ENCODE results near the gene RAD54L2. TPM values are rescaled to one million over a fixed set of nuclear protein-coding genes. Genes with fewer than 3 reads are reported as not detected.
"Not testable (repeated sequence)": the region's sequence is repeated elsewhere in the genome, so short reads cannot be mapped to it uniquely, and the experiment has no call there.

The RAD54L2 gene, protein sequence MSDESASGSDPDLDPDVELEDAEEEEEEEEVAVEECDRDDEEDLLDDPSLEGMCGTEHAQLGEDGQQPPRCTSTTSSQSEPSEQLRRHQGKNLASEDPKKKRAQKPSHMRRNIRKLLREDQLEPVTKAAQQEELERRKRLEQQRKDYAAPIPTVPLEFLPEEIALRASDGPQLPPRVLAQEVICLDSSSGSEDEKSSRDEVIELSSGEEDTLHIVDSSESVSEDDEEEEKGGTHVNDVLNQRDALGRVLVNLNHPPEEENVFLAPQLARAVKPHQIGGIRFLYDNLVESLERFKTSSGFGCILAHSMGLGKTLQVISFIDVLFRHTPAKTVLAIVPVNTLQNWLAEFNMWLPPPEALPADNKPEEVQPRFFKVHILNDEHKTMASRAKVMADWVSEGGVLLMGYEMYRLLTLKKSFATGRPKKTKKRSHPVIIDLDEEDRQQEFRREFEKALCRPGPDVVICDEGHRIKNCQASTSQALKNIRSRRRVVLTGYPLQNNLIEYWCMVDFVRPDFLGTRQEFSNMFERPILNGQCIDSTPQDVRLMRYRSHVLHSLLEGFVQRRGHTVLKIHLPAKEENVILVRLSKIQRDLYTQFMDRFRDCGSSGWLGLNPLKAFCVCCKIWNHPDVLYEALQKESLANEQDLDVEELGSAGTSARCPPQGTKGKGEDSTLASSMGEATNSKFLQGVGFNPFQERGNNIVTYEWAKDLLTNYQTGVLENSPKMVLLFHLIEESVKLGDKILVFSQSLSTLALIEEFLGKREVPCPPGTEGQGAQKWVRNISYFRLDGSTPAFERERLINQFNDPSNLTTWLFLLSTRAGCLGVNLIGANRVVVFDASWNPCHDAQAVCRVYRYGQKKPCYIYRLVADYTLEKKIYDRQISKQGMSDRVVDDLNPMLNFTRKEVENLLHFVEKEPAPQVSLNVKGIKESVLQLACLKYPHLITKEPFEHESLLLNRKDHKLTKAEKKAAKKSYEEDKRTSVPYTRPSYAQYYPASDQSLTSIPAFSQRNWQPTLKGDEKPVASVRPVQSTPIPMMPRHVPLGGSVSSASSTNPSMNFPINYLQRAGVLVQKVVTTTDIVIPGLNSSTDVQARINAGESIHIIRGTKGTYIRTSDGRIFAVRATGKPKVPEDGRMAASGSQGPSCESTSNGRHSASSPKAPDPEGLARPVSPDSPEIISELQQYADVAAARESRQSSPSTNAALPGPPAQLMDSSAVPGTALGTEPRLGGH (N-terminal part only)
- 10 to 100 TPM; 10.1 to 22.4 (median 15.0) TPM for polyA plus RNA-seq

DNA sequence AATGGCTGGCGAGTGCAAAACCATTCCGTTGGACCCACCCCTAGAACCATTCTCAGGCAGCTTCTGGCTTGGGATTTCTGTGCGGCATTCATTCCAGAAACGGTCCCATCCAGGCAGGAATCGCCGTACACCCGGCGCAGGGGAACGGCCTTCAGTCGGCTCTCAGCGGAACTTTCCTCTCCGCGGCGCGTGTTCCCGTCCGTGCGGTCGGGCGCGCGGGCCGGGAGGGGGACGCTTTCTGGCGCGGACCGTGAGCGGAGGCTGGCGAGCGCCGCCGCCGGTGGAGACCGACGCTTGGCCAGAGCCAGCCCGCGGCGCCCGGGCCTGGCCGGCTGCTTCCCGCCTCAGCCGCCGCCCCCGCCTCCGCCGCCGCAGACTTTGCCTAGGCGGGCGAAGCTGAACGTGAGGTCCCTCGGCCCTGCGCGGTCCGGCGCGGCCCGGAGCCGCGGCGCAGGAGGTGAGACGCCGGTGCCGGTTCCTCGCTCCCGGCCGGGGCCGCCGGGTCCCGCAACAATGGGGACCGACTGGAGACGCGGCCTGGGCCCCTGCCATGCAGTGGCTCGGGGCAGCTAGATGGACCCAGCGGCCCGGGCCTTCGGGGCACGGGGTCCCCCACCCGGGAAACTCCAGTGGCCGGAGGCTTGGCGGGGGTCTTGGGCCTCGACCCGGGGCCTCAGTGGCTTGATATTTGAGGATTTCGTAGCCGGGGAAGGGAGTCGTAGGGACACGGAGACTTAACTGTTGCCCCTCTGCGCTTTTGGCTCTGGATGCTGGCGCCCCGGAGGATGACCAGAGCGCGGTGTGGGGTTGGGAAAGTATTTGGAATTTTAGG lies at the start of gene RAD54L2:
Gene RAD54L2, plus strand, starts transcription at position 261 of the 832 bp plus-strand sequence. CDS start 51,702 bp downstream, outside the sequence.
- Mint-ChIP-seq H3K4me1 (peaks cover 38 to 54% of the 10 kb centered on the region in 2 donors), H3K27ac (peak within 1 kb of the TSS; percentile 88 to 97 (median 94)), H3K4me3 (peak within 1 kb of the TSS; percentile 91 to 95 (median 92)), H3K9me3 (no peaks in the 10 kb centered on the region), H3K36me3 (no peaks in the 10 kb centered on the region), H3K27me3 (ENCODE audit: low read depth in 3 of 3) (peaks cover 2 to 16% (median 6%) of the 10 kb centered on the region in 3 donors)
- DNase-seq, result peak; percentile 70 to 79 (median 75)

GRCh38 chr3:51498876-51499738 lies 39.4 kb upstream of the RAD54L2 start:
- no peaks in the 10 kb centered on the region for H3K36me3 Mint-ChIP-seq
- H3K4me3 Mint-ChIP-seq, result peak overlapping the region; percentile 88 to 99 (median 97)
- no peaks in the 10 kb centered on the region for H3K9me3 Mint-ChIP-seq
- peaks cover 25 to 26% of the 10 kb centered on the region in 2 donors for H3K4me1 Mint-ChIP-seq
- peaks cover 10 to 16% (median 16%) of the 10 kb centered on the region in 3 donors for H3K27me3 Mint-ChIP-seq (ENCODE audit: low read depth in 3 of 3)
- peak overlapping the region; percentile 94 to 99 (median 97) for H3K27ac Mint-ChIP-seq
- DNase-seq, result peak; percentile 68 to 70 (median 68)

GRCh38 chr3:51500632-51501131 lies 37.8 kb upstream of the RAD54L2 start:
- Mint-ChIP-seq H3K27ac (peak overlapping the region; percentile 69 to 99 (median 89)), H3K9me3 (no peaks in the 10 kb centered on the region), H3K27me3 (ENCODE audit: low read depth in 3 of 3) (peaks cover 10 to 16% (median 16%) of the 10 kb centered on the region in 3 donors), H3K4me3 (peak overlapping the region; percentile 64 to 90 (median 88)), H3K4me1 (peaks cover 25 to 26% of the 10 kb centered on the region in 2 donors), H3K36me3 (no peaks in the 10 kb centered on the region)
- DNase-seq, result no peak

GRCh38 chr3:51501833-51502561 lies 36.5 kb upstream of the RAD54L2 start:
- H3K4me1 Mint-ChIP-seq, result peaks cover 25 to 26% of the 10 kb centered on the region in 2 donors
- no peaks in the 10 kb centered on the region for H3K36me3 Mint-ChIP-seq
- no peaks in the 10 kb centered on the region for H3K9me3 Mint-ChIP-seq
- DNase-seq, result peak; percentile 71 to 76 (median 72)
- H3K27ac Mint-ChIP-seq, result peak overlapping the region; percentile 17 to 94 (median 86)
- peak overlapping the region in 4 of 5 donors; percentile 42 to 67 (median 54) for H3K4me3 Mint-ChIP-seq
- H3K27me3 Mint-ChIP-seq (ENCODE audit: low read depth in 3 of 3), result peaks cover 10 to 16% (median 16%) of the 10 kb centered on the region in 3 donors

DNA sequence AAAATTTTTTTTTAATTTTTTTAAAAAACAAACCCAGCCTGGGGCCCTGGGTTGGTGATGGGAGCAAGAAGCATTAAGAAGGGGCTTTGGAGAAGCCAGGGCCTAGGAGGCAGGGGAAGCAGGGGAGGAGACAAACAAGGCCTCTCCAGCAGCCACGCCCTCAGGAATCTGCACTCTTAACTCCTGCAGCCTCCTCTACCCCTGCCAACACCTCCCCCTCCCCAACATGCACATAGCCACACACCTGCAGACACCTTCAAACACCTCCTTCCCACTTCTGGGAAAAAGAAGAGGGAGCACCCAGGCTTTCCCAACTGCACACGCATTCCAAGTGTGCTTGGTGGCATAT lies 36.0 kb upstream of the RAD54L2 start:
- Mint-ChIP-seq H3K27ac (no peak overlapping the region), H3K36me3 (no peaks in the 10 kb centered on the region), H3K27me3 (ENCODE audit: low read depth in 3 of 3) (peaks cover 10 to 16% (median 16%) of the 10 kb centered on the region in 3 donors), H3K9me3 (no peaks in the 10 kb centered on the region), H3K4me3 (no peak overlapping the region), H3K4me1 (peaks cover 25 to 26% of the 10 kb centered on the region in 2 donors)
- DNase-seq, result no peak

GRCh38 chr3:51503007-51503406 lies 35.5 kb upstream of the RAD54L2 start:
- Mint-ChIP-seq H3K4me1 (peaks cover 25 to 26% of the 10 kb centered on the region in 2 donors), H3K27ac (no peak overlapping the region), H3K27me3 (ENCODE audit: low read depth in 3 of 3) (peaks cover 10 to 16% (median 16%) of the 10 kb centered on the region in 3 donors), H3K4me3 (no peak overlapping the region), H3K9me3 (no peaks in the 10 kb centered on the region), H3K36me3 (no peaks in the 10 kb centered on the region)
- no peak for DNase-seq

- Mint-ChIP-seq H3K4me3 (no peak overlapping the region), H3K27ac (no peak overlapping the region), H3K9me3 (no peaks in the 10 kb centered on the region), H3K27me3 (ENCODE audit: low read depth in 3 of 3) (peaks cover 0 to 3% (median 1%) of the 10 kb centered on the region in 3 donors), H3K36me3 (no peaks in the 10 kb centered on the region), H3K4me1 (no peaks in the 10 kb centered on the region)
- no peak for DNase-seq
Measured at GRCh38 chr3:51508255-51508654, 30.3 kb upstream of the RAD54L2 start.

DNA sequence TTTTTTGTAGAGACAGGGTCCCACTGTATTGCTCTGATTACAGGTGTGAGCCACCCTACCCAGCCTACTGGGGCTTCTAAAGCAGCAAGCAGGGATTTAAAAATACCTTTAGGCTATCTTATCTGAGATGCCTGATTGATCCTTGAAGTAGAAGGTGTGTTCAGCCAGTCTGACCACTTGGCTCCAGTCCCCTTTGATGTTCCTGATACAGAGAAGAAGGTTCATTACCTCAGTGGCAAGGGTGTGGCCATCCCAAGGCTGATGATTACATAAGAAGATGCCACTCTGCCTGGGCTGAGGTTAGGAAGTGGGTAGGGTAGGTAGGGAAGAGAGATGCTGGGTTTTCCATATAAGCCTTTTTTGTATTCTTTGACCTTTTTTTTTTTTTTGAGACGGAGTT lies 27.5 kb upstream of the RAD54L2 start:
- no peak for DNase-seq
- H3K27me3 Mint-ChIP-seq (ENCODE audit: low read depth in 3 of 3), result peaks cover 0 to 3% (median 3%) of the 10 kb centered on the region in 3 donors
- no peaks in the 10 kb centered on the region for H3K36me3 Mint-ChIP-seq
- H3K9me3 Mint-ChIP-seq, result no peaks in the 10 kb centered on the region
- no peaks in the 10 kb centered on the region for H3K4me1 Mint-ChIP-seq
- no peak overlapping the region for H3K4me3 Mint-ChIP-seq
- no peak overlapping the region for H3K27ac Mint-ChIP-seq

DNA sequence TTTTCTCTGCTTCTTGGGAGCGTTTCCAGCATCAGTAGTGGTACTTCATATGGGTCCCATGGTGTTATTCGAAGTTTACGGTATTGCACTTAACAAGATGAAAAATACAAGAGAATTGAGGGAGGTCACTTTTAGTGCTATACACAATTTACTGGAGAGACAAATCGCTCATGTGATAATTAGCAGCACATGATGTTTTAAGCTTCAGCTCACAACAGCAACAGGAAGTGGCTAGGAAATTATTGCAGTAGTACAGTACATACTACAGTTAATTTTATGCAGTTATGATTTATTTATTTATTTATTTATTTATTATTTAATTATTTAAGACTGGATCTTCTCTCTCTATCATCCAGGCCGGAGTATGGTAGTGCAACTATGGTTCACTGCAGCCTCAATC lies 24.3 kb upstream of the RAD54L2 start:
- Mint-ChIP-seq H3K4me3 (no peak overlapping the region), H3K9me3 (no peaks in the 10 kb centered on the region)

GRCh38 chr3:51519848-51520247 lies 18.7 kb upstream of the RAD54L2 start:
- H3K4me3 Mint-ChIP-seq, result no peak overlapping the region
- no peak overlapping the region for H3K27ac Mint-ChIP-seq
- no peak for DNase-seq
- H3K36me3 Mint-ChIP-seq, result no peaks in the 10 kb centered on the region
- H3K9me3 Mint-ChIP-seq, result no peaks in the 10 kb centered on the region
- H3K4me1 Mint-ChIP-seq, result no peaks in the 10 kb centered on the region
- H3K27me3 Mint-ChIP-seq (ENCODE audit: low read depth in 3 of 3), result peaks cover 0 to 3% (median 0%) of the 10 kb centered on the region in 3 donors

More for the DNA sequence above, 24.3 kb upstream of the RAD54L2 start:
- Mint-ChIP-seq H3K27me3 (ENCODE audit: low read depth in 3 of 3) (peaks cover 0 to 3% (median 2%) of the 10 kb centered on the region in 3 donors), H3K27ac (no peak overlapping the region), H3K36me3 (no peaks in the 10 kb centered on the region), H3K4me1 (no peaks in the 10 kb centered on the region)
- no peak for DNase-seq

- not testable (repeated sequence) for H3K27ac Mint-ChIP-seq; H3K9me3 Mint-ChIP-seq; H3K4me1 Mint-ChIP-seq; DNase-seq; H3K27me3 Mint-ChIP-seq (ENCODE audit: low read depth in 3 of 3); H3K36me3 Mint-ChIP-seq; H3K4me3 Mint-ChIP-seq
Measured at GRCh38 chr3:51520906-51521730, 17.4 kb upstream of the RAD54L2 start.

Data from immature natural killer cell (primary cell).